Suppressor macrophage treated with lipopolysaccharide for 1 hour (primary cell): Measurements from ENCODE around the gene TRIM41.
A peak's percentile ranks its signal among the peaks of the same experiment; 100 is the strongest.
"Not testable (repeated sequence)": the region's sequence is repeated elsewhere in the genome, so short reads cannot be mapped to it uniquely, and the experiment has no call there.

Experiments used
- DNase-seq, 3 donors: peaks; one replicate each; pipeline ENCODE4 v3.0.0-alpha.2; 2020 to 2022

TRIM41 gene

GRCh38 chr5:181223058-181223728, at the start of gene TRIM41:
TSS of gene TRIM41 (plus strand) at chr5:181223281. CDS start at chr5:181224000, 719 bp downstream.
- peak; percentile 97 to 98 (median 98) for DNase-seq

DNA sequence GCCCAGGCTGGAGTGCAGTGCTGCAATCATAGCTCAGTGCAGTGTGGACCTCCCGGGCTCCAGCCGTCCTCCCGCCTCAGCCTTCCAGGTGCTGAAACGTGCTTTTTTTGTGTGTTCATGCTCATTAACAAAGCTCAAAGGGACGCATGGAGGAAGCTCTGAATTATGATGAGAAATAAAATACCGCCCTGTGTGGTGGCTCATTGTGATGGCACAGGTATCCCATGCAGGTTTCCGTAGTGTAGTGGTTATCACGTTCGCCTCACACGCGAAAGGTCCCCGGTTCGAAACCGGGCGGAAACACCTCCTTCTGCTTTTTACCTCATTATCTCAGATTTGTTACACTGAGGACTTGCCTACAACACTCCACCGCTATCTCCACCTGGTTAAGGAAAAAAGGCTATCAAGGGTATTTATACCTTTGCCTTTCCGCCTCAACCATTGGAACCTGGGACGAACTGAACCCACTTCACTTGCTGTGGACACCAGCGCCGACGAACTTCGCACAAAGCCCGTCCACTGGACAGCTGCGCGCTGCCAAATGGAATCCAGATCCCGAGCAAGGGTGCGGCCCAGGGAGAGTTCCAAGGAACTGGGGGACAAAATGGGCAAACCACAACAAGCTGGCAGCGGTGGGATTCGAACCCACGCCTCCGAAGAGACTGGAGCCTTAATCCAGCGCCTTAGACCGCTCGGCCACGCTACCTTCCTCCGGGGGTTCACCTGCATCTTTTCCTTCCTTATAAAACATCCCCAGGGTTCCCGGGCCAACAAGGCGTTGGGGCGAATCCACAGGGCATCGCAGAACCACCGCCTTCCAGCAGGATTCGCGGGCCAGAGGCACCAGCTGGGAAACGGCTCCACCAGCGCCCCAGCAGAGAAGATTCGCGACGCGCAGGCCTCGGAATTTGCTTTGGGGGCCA, 49.4 kb upstream of the TRIM41 start:
- no peak for DNase-seq

GRCh38 chr5:181176254-181176952, 46.7 kb upstream of the TRIM41 start:
- no peak for DNase-seq

DNA sequence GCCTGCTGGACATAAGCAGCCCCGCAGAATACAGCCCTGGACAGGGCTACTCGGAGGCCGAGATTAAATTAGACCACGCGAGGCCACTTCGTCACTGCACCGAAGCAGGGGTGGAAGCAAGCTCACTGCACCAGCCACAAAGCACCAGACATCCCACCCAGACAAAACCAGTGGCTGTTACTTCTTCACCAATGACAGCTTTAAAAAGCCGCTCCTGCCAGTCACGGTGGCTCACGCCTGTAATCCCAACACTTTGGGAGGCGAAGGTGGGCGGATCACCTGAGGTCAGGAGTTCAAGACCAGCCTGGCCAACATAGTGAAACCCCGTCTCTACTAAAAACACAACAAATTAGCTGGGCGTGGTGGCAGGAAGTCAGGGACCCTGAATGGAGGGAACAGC, 45.5 kb upstream of the TRIM41 start:
- not testable (repeated sequence) for DNase-seq

- DNase-seq, result peak; percentile 78 to 84 (median 81)
Observed at GRCh38 chr5:181181650-181182565, 41.2 kb upstream of the TRIM41 start.

DNA sequence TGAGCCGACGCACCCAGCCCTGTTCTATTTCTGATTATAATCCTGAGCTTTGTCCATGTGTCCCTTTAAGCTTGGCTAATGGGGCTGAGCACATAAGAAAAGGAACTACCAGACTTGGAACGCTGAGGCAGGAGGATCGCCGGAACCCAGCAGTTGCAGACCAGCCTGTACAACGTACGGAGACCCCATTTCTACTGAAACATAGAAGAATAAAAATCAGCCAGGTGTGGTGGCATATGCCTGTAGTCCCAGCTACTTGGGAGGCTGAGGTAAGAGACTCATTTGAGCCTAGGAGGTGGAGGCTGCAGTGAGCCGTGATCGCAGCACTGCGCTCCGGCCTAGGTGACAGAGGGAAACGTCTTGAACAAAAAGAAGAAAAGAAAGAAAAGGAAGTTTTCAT, 40.4 kb upstream of the TRIM41 start:
- DNase-seq, result no peak

DNA sequence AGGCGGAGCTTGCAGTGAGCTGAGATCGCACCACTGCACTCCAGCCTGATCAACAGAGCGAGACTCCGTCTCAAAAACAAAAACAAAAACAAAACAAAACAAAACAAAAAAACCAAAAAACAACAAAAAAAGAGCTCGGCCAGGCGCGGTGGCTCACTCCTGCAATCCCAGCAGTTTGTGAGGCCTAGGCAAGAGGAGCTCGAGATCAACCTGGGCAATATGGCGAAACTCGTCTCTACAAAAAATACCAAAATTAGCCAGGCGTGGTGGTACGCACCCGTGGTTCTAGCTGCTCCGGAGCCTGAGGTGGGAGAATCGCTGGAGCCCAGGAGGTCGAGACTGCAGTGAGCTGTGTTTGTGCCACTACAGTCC, 38.2 kb upstream of the TRIM41 start:
- DNase-seq, result no peak

DNA sequence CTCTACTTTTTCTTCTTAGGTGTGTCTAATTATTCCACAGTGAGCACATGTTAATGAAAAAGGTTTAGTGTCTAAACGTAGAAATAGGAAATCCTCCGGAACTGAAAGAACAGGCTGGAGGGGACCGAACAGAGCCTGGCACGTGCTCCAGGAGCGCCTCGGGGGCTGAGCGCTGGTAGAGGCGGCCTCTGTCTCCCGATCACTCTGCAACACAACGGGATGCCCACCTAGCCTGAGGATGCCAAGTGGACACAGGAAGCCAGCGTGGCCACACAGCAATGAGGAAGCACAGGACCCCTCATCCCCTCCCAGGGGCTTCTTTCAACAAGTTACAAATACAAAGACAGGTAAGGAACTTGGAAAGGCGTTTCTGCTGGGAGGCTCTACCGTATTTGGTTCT, 37.5 kb upstream of the TRIM41 start:
- no peak for DNase-seq

GRCh38 chr5:181186022-181186421, 37.1 kb upstream of the TRIM41 start:
- no peak for DNase-seq

DNA sequence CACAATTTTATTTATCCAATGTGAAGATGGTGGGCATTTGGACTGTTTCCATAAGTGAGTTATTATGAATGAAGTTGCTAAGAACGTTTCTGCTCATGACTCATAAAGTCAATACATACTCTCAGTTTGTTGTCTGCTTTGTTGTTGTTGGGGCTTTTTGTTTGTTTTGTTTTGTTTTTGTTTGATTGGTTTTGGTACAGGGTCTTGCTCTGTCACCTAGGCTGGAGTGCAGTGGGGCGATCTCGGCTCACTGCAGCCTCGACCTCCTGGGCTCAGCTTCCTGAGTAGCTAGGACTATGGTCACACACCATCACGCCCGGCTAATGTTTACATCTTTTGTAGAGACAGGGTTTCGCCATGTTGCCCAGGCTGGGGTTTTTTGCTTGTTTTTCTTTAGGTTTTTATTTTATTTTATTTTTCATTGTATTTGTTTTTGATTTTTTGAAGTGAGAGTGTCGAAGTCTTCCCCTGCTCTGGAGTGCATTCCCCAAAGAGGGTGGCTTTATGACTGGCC, 36.0 kb upstream of the TRIM41 start:
- no peak for DNase-seq

- DNase-seq, result peak; percentile 66 to 78 (median 76)
Observed at GRCh38 chr5:181187500-181188213, 35.4 kb upstream of the TRIM41 start.

- DNase-seq, result peak; percentile 76 to 90 (median 83)
Observed at GRCh38 chr5:181188700-181189362, 34.2 kb upstream of the TRIM41 start.

DNA sequence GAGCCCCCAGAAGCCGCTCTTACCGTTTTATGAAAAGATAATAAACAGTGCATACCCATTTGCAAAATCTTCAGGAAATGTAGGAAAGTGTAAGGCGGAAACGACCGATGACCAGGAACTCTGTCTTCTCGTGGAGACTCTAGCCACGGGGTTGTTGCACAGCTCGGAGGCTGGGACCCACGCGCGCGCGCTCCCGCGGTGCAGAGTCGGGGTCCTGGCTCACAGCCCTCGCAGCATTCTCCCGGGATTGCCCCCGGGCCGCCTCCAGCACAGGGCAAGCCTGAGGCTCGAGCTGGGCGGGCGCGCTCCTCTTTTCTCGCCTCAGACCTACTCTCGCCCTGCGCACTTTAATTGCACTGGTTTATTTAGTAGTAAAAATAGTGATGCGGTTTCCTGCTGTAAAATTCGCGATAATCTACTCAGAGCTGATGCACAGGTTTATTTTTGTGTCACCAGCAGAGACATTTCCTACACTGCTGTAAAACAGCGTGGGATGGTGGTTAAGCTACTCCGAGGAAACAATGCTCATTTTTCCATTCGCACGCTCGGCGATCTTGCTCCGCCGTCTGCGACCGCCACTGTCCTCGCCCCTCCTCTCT, 33.6 kb upstream of the TRIM41 start:
- peak; percentile 43 to 61 (median 57) for DNase-seq

DNA sequence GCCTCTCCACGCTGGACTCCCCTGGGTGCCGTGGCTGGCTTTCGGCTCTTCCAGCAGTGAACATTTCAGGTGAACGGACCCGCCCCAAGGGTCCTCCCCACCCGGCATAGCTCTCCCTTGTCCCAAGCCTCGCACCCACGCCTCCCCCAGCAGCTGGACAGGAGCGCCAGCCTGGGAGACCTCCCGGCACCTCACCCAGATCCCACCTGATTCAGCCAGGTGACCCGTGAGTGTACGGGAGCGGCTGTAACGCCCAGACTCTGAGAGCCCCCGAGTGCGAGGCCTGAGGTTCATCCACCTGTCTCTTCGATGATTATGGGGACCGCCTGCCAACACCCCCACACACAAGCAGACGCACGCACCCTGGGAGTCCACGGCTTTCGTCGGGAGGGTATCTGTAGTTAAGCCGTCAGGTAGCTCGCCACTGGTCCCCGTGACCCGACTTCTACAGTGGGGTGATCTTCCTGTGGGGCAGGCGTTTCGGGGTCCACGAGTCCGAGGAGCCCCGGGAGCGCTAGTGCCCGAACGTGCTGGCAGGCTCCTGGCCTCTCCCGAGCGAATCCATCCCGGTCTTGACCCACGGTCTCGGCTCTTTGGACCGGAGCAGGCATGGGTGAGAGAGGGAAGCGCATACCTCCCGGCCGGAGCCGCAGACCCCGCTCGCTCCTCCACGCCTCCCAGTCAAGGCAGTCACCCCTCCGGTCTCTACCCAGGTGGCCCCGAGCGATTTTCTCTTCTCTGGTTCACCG, 32.9 kb upstream of the TRIM41 start:
- peak in 1 of 3 donors; percentile 25 for DNase-seq

GRCh38 chr5:181190711-181191525, 32.2 kb upstream of the TRIM41 start:
- DNase-seq, result peak in 2 of 3 donors; percentile 57 to 72

DNA sequence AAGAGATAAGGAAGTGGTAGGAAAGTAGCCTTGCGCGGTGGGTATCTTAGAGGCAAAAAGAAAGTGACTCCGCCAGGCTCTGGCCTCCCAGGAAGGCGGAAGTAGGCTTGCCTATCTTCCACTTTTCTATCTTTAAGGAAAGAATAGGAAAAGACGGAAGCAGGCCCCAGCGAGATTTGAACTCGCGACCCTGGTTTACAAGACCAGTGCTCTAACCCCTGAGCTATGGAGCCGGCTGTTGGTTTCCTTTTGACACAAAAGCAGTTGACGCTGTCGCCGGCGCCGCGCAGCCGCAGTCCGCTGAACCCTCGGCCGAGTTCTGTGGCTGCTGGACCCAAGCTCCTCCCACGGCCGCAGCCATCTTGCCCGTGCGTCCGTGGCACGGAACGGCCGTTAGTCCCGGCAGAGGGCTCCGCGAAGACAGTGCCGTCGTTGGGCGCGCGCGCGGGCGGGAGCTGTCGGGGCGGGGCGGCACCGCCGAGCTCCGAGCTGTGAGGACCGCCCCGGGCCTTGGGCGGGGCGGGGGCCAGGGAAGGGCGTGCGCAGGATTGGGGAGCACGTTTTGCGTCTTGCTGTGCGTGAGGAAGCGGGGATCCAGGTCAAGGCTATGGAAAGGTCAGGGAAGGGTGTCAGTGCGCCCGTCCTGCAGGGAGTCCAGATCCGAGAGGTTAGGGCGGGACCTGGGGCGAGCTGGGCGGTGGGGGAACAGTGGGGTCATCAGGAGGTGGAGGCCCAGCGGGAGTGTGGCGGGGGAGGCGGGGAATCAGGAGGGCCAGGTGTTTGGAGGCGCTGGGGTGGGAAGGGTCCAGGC, 31.4 kb upstream of the TRIM41 start:
- peak; percentile 97 to 98 (median 98) for DNase-seq

GRCh38 chr5:181192337-181193046, 30.6 kb upstream of the TRIM41 start:
- no peak for DNase-seq
